ENCODE measurements around the gene NRG4.

GRCh38 chr15:76059320-76060117 lies 47.3 kb upstream of the NRG4 start, which contains the start of gene TMEM266:
- TF ChIP-seq CTCF (conservative IDR thresholded peaks at IDR 0.05; ENCODE audit: low read length), result no peak
- no peak for TF ChIP-seq EZH2phosphoT487 (IDR thresholded peaks at IDR 0.05; ENCODE audit: borderline replicate concordance)
